ENCODE results near the gene PAX8.
A peak's percentile ranks its signal among the peaks of the same experiment; 100 is the strongest.

Gene PAX8

DNA sequence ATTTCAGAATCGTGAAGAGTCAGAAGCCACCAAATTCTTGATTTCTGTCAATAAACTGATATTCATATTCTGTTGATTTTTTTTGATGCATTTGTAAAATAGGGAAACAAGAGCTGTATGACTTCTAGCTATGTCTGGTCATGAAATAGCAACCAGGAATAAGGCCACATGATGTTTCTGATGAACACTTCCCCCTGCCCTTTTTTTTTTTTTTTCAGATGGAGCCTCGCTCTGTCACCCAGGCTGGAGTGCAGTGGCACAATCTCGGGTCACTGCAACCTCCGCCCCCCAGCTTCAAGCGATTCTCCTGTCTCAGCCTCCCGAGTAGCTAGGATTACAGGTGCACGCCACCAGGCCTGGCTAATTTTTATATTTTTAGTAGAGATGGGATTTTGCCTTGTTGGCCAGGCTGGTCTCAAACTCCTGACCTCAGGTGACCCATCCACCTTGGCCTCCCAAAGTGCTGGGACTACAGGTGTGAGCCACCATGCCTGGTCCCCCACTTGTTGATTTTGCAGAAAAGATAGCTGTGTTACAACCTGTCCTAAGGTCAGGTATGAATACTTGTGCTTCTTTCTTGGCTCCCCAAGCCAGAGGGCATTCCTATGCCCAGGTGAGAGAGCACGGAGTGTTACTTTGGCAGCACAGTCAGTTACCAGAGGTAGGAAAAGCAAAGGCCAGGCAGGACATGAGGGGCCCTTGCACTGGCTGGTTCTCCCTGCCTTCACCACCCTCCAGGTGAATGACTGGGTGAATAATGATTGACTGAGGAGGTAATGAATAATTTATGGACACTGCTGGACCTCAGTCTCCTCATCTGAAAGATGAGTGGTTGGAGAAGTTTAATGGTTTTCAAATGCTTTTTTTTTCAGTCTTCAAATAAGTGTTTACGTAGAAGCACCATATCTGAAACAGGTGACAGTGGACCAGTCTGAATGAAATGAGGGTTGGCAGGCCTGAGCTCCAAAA, 39.6 kb downstream of the PAX8 start:
- DNase-seq (ENCODE audit: extremely low read depth in 1 of 2, low read depth in 1 of 2), result no peak

- no peak for DNase-seq (ENCODE audit: extremely low read depth in 1 of 2, low read depth in 1 of 2)
These were observed 41.0 kb downstream of the PAX8 start for GRCh38 chr2:113237604-113238160.

DNA sequence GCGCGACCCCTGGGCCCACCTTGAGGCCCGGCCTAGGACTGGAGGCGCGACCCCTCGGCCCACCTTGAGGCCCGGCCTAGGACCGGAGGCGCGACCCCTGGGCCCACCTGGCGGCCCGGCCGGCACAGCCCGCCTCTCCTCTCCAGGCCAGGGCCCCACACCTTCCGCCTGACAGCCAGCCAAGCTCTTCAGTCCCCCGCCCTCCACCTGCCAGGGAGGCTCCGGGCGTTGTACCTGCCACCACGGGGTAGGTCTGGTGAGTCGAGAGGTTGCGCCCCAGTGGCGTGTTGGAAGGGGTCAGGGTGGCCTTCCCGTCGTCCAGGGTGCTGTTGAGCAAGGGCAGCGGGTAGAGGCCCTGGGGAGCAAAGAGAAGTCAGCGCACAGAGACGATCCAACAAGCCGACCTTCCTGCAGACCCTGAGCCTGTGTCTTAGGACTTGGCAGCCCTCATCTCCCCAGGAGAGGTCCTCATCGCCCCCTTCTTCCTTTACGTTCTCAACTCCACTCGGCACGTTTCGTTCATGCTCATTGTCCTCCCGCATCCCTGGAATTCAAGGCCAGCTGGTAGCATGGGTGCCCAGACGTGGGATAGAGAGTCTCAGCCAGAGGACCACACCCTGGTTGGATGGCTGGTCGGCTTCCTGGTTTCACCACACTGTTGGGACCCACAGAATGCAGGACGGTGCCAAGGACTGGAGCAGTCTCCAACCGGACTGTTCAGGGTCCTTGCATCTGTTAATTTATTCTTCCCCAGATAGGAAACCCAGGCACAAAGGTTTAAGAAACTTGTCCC, 42.2 kb downstream of the PAX8 start:
- DNase-seq (ENCODE audit: extremely low read depth in 1 of 2, low read depth in 1 of 2), result no peak

GRCh38 chr2:113235347-113236226, 43.1 kb downstream of the PAX8 start:
- peak; percentile 41 to 74 for DNase-seq (ENCODE audit: extremely low read depth in 1 of 2, low read depth in 1 of 2)

- no peak for DNase-seq (ENCODE audit: extremely low read depth in 1 of 2, low read depth in 1 of 2)
These were observed 43.9 kb downstream of the PAX8 start for GRCh38 chr2:113234721-113235346.

- DNase-seq (ENCODE audit: extremely low read depth in 1 of 2, low read depth in 1 of 2), result no peak
These were observed 44.8 kb downstream of the PAX8 start for GRCh38 chr2:113233593-113234550.

DNA sequence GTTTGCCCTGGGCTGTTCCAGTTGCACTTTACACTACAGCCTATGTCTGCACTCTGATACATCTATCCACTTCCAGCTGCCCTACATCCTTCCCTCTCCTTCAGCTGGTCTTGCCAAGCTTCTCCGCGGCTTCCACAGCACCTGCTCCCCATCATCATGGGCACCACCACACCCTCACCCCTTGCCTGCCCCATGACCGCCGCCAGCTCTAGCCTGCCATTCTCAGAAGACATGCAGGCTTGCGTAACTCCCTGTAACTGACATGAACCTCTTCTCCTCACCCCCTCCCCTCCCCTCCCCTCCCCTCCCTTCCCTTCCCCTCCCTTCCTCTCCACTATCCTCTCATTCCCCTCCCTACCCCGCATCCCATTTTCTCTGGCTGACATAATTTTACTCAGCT, 46.0 kb downstream of the PAX8 start:
- no peak for DNase-seq (ENCODE audit: extremely low read depth in 1 of 2, low read depth in 1 of 2)

DNA sequence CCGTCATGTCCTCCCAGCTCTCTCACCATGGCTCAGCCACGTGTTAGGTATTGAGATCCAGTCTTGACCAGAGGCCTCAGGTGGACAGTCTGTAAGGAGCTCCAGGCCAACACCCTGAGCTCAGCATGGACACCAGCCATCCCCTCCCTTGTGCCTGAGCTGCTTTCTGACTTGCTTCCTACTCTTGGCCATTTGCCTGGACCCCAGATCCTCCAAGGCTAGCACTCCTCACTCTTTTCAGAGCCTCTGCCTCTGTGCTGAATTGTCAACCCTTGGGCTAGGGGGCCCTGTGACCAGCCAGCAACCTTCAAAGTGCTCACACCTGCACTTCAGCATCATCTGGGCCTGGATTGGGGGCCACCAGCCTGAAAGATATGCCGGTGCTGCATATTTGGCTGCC, 46.6 kb downstream of the PAX8 start:
- DNase-seq (ENCODE audit: extremely low read depth in 1 of 2, low read depth in 1 of 2), result no peak

GRCh38 chr2:113231064-113231463, 47.7 kb downstream of the PAX8 start:
- DNase-seq (ENCODE audit: extremely low read depth in 1 of 2, low read depth in 1 of 2), result no peak

DNA sequence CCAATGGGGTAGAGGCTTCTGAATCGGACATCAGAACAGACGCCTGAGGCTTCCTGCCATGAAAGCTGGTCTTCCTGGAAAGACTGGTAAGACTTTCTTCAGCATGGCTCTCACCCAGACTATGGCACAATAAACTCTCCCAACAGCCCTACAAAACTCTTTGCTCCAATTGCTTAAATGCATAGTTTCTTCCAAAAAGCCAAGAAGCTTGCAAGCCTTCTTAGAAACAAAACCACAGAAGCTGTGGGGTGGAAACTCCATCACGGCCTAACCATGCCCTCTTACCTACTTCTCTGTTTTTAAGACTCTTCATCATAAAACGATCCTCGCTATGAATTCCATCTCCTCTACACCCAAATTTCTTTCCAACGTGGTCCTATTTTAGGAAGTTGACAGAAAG, 48.2 kb downstream of the PAX8 start:
- DNase-seq (ENCODE audit: extremely low read depth in 1 of 2, low read depth in 1 of 2), result no peak

GRCh38 chr2:113229795-113230194, 48.9 kb downstream of the PAX8 start:
- no peak for DNase-seq (ENCODE audit: extremely low read depth in 1 of 2, low read depth in 1 of 2)

DNA sequence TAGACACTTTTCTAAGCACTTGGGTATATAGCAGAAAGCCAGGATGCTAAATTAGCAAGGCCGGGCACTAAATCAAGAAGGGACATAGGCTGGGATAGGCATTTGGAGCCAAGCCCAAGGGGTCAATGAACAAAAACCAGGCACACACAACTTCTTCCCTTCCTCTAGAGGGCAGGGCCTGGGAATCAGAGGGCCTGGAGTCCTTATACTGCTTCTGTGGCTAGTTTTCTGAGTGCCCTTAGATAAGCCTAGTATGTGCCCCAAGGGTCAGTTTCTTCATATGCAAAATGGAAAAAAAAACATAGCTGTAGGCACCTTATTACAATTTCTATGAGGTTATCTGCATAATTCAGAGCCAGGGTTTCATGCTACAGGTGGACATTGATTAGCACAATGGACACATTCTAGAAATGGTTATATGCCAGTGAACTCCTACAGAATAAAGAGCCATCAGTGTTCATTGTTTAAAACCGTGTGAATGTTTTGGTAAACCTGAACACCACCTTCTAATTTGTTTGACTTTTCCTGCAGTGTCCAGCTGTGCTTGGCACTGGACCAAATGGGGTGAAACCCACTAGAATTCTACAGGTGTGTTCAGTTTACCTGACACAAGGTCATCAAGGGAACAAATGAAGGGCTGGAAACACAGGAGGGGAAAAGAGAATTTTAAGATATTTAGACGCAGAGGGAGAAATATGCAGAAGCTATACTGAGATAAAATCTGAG, 49.6 kb downstream of the PAX8 start:
- no peak for DNase-seq (ENCODE audit: extremely low read depth in 1 of 2, low read depth in 1 of 2)

DNA sequence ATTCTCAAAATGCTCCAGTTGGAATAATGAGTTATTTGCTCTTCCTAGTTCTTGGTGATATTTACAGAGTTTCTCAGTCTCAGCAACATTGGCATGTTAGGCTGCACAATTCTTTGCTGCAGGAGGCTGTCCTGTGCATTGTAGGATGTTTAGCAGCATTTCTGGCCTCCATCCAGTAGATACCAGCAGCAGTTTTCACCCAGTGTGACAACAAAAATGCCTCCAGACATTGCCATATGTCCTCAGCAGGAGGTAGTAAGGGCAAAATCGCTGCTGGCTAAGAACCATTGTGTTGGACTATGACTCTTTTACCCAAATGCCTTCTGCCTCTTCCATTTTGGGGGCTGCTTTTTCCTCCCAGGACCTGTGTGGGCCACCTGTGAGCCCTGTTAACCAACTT, 50.4 kb downstream of the PAX8 start:
- no peak for DNase-seq (ENCODE audit: extremely low read depth in 1 of 2, low read depth in 1 of 2)

- no peak for DNase-seq (ENCODE audit: extremely low read depth in 1 of 2, low read depth in 1 of 2)
These were observed 51.0 kb downstream of the PAX8 start for GRCh38 chr2:113227698-113228097.

DNA sequence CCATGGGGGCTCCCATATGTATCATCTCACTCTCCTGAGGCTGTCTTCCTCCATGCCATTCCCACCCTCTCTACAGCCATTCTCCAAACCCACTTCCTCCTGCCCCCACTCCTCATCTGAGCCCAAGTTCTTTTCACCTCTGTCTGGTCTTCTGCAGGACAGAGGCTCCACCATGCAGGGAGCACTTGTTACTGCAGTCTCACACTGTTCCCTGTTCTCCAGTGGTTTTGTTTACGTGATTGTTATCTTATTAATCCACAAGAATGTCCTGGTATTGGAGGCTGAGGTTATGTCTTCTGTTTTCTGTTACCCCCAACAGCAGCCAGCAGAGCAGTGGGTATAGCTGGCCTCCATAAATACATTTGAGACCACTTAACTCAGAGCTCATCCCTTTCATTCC, 51.4 kb downstream of the PAX8 start:
- DNase-seq (ENCODE audit: extremely low read depth in 1 of 2, low read depth in 1 of 2), result no peak

DNA sequence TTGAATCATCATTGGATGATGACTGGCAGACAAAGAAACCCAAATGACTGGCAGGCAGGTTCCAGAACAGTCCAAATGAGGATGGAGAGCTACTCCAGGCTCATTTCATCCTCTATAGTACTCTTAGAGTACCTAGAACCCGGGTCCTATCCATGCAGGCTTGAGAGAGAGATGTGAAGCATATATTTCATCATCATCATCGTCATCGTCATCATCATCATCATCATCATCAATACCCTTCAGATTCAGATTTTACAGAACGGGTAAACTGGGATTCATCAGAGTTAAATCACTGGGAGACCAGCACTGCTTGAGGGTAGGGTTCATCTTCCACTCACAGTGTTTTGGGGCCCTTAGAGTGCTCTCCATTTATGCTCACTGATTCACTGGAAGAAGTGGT, 52.3 kb downstream of the PAX8 start:
- no peak for DNase-seq (ENCODE audit: extremely low read depth in 1 of 2, low read depth in 1 of 2)

DNA sequence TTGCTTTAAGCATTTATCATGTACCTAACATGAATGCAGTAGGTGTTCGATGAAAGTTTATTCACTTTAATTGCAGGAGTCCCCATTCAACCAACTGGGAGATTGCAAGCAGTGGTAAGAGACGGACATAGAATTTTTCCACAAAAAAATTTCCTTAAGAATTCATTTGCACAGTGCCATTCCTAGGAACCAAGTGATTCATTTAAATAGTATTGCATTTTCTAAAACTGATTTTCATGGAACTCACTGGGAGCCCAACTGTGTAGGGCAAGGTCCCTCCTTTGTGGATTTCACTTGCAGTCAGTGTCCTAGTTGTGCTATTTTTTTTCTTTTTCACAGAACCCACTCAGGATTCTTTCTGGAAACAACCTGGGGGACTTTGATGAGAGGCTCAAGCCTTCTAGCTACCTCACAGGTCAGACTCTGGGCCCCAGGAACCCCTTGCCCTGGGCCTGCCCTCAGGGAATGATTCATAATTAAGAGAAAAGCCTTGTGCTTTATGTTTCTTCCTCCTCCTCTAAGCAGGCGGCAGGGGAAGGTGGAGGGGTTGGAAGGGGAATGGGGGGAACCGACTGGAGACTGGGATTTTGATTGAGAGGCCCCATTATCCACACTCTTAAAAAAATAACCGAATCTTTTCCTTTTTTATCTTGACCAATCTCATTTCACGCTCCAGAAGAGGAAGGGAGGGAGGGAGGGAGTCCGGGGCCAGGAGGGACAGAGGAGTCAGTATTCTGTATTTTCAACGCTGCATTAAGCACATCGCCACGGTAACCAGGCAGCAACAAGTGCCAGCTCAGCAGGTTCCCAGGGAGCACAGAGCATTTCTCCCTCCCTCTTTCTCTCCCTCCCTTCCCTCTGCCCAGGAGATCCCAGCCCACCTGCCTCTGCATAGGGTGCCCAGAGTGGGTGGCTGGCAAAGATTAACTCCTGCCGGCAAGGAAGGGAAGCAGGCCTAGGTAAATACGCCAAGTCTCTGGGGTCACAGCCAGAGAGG, 53.2 kb downstream of the PAX8 start:
- DNase-seq (ENCODE audit: extremely low read depth in 1 of 2, low read depth in 1 of 2), result no peak

All from stimulated activated CD8-positive, alpha-beta memory T cell treated with anti-CD3 and anti-CD28 coated beads, Interleukin-7, amount 100 ng/mL, for 48 hours (primary cell).